Erythroblast (primary cell): ENCODE measurements around the gene FAM219A.

Experiments
- GATA1 ChIP-seq: IDR thresholded peaks from 2 replicates; pipeline ENCODE4 v1.6.1; 2011; ENCODE audit warnings: low read depth, mild to moderate bottlenecking, control low read depth, low read length, moderate library complexity
- POLR2A ChIP-seq: IDR thresholded peaks from 2 replicates; pipeline ENCODE4 v1.6.1; 2011; ENCODE audit warnings: mild to moderate bottlenecking, low read length

- no peak for TF ChIP-seq POLR2A
- TF ChIP-seq GATA1, result no peak
These were observed 78.3 kb downstream of the FAM219A start for GRCh38 chr9:34380034-34380510.
